GM21526 (cell line): ENCODE results near the gene STEAP1B.

ENCODE experiments used
- ATAC-seq: cut with Tn5 transposase; IDR thresholded peaks from one replicate; pipeline ENCODE4 v1.9.1; 2021; ENCODE audit warnings: moderate library complexity; ENCODE audit not compliant: unreplicated experiment, low FRiP score

Gene STEAP1B

GRCh38 chr7:22377703-22378102, 122.3 kb downstream of the STEAP1B start:
- ATAC-seq: no peak

- ATAC-seq: no peak
These were observed 124.5 kb downstream of the STEAP1B start for GRCh38 chr7:22375359-22376048.

GRCh38 chr7:22373911-22374310, 126.1 kb downstream of the STEAP1B start:
- no peak for ATAC-seq

GRCh38 chr7:22373388-22373787, 126.6 kb downstream of the STEAP1B start:
- ATAC-seq: no peak

GRCh38 chr7:22372863-22373262, 127.1 kb downstream of the STEAP1B start:
- ATAC-seq: no peak

GRCh38 chr7:22371878-22372277, 128.1 kb downstream of the STEAP1B start:
- no peak for ATAC-seq
